ENCODE data around the gene EEA1. TPM values are rescaled to one million over a fixed set of nuclear protein-coding genes. Genes with fewer than 3 reads are reported as not detected.
"Not testable (repeated sequence)": the region's sequence is repeated elsewhere in the genome, so short reads cannot be mapped to it uniquely, and the experiment has no call there.

Gene EEA1
- total RNA-seq, 4 donors from 2014 or later: 17.2 to 58.1 (median 31.0) TPM

- WGBS, 2 donors: 70 to 78% methylated on average over 3 of the region's 3 CpGs
- intact Hi-C loops (cut with DNase I): no loop called here
- Histone ChIP-seq H3K27me3 (no peaks in the 10 kb centered on the region), H3K4me1 (no peaks in the 10 kb centered on the region), H3K9me3 (no peaks in the 10 kb centered on the region), H3K27ac (no peak overlapping the region), H3K36me3 (peaks cover 0 to 89% (median 0%) of the 10 kb centered on the region in 3 donors), H3K4me3 (no peak overlapping the region)
- DNase-seq: no peak
- TF ChIP-seq POLR2A (IDR thresholded peaks at IDR 0.05) (no peak), CTCF (IDR thresholded peaks at IDR 0.05) (no peak)
Observed at GRCh38 chr12:92802906-92803305, 126.2 kb downstream of the EEA1 start.

GRCh38 chr12:92796650-92797049, 132.4 kb downstream of the EEA1 start:
- no peaks in the 10 kb centered on the region for H3K9me3 ChIP-seq
- no peak for DNase-seq
- H3K27me3 ChIP-seq: no peaks in the 10 kb centered on the region
- no peak overlapping the region for H3K27ac ChIP-seq
- H3K36me3 ChIP-seq: peaks cover 0 to 74% (median 0%) of the 10 kb centered on the region in 3 donors
- H3K4me3 ChIP-seq: no peak overlapping the region
- intact Hi-C loops (cut with DNase I): no loop called here
- no peak for TF ChIP-seq CTCF (IDR thresholded peaks at IDR 0.05)
- TF ChIP-seq POLR2A (IDR thresholded peaks at IDR 0.05): no peak
- no peaks in the 10 kb centered on the region for H3K4me1 ChIP-seq

- Histone ChIP-seq H3K27ac (no peak overlapping the region), H3K9me3 (no peaks in the 10 kb centered on the region), H3K4me3 (no peak overlapping the region), H3K36me3 (peaks cover 0 to 72% (median 0%) of the 10 kb centered on the region in 3 donors), H3K27me3 (no peaks in the 10 kb centered on the region), H3K4me1 (no peaks in the 10 kb centered on the region)
- TF ChIP-seq POLR2A (IDR thresholded peaks at IDR 0.05) (no peak), CTCF (IDR thresholded peaks at IDR 0.05) (no peak)
- DNase-seq: no peak
- intact Hi-C loops (cut with DNase I): no loop called here
Observed at GRCh38 chr12:92794814-92795213, 134.3 kb downstream of the EEA1 start.

- intact Hi-C loops (cut with DNase I): not testable (repeated sequence)
Observed at GRCh38 chr12:92794356-92794755, 134.7 kb downstream of the EEA1 start.

GRCh38 chr12:92786045-92786444, 143.1 kb downstream of the EEA1 start:
- Histone ChIP-seq H3K27me3 (no peaks in the 10 kb centered on the region), H3K9me3 (no peaks in the 10 kb centered on the region), H3K4me3 (no peak overlapping the region), H3K36me3 (peaks cover 0 to 60% (median 3%) of the 10 kb centered on the region in 3 donors), H3K27ac (no peak overlapping the region), H3K4me1 (peaks cover 0 to 7% (median 7%) of the 10 kb centered on the region in 3 donors)
- no peak for TF ChIP-seq CTCF (IDR thresholded peaks at IDR 0.05)
- TF ChIP-seq POLR2A (IDR thresholded peaks at IDR 0.05): no peak
- intact Hi-C loops (cut with DNase I): no loop called here
- DNase-seq: no peak
- WGBS, 2 donors: 86 to 94% methylated on average over 1 of the region's 1 CpG

More at GRCh38 chr12:92794356-92794755, 134.7 kb downstream of the EEA1 start:
- not testable (repeated sequence) for H3K4me3 ChIP-seq, H3K4me1 ChIP-seq, H3K27me3 ChIP-seq, H3K27ac ChIP-seq, DNase-seq, H3K9me3 ChIP-seq
- WGBS, 2 donors: 94 to 99% methylated on average over 4 to 5 of the region's 5 CpGs
- peaks cover 0 to 72% (median 0%) of the 10 kb centered on the region in 3 donors for H3K36me3 ChIP-seq

- Histone ChIP-seq H3K27me3 (no peaks in the 10 kb centered on the region), H3K27ac (no peak overlapping the region), H3K4me3 (no peak overlapping the region), H3K4me1 (peaks cover 0 to 7% (median 7%) of the 10 kb centered on the region in 3 donors), H3K9me3 (no peaks in the 10 kb centered on the region), H3K36me3 (peaks cover 0 to 62% (median 3%) of the 10 kb centered on the region in 3 donors)
- TF ChIP-seq CTCF (IDR thresholded peaks at IDR 0.05): no peak
- TF ChIP-seq POLR2A (IDR thresholded peaks at IDR 0.05): no peak
- intact Hi-C loops (cut with DNase I): no loop called here
- 94 to 96% methylated on average over 1 of the region's 1 CpG for WGBS, 2 donors
- no peak for DNase-seq
Observed at GRCh38 chr12:92785563-92785950, 143.5 kb downstream of the EEA1 start.

Measured in esophagus squamous epithelium (tissue), 5 donors.